DMS 273 (cell line): ENCODE measurements around the gene PKHD1.
"Not testable (repeated sequence)": the region's sequence is repeated elsewhere in the genome, so short reads cannot be mapped to it uniquely, and the experiment has no call there.

Experiments
- DNase-seq: peaks from one replicate; lab custom pipeline; 2025; ENCODE audit not compliant: unreplicated experiment; lab: John Stamatoyannopoulos, UW

PKHD1 gene

GRCh38 chr6:52000064-52000463 is 87.3 kb downstream of the PKHD1 start:
- DNase-seq: no peak

GRCh38 chr6:51996296-51996947 is 91.0 kb downstream of the PKHD1 start:
- DNase-seq: no peak

DNA sequence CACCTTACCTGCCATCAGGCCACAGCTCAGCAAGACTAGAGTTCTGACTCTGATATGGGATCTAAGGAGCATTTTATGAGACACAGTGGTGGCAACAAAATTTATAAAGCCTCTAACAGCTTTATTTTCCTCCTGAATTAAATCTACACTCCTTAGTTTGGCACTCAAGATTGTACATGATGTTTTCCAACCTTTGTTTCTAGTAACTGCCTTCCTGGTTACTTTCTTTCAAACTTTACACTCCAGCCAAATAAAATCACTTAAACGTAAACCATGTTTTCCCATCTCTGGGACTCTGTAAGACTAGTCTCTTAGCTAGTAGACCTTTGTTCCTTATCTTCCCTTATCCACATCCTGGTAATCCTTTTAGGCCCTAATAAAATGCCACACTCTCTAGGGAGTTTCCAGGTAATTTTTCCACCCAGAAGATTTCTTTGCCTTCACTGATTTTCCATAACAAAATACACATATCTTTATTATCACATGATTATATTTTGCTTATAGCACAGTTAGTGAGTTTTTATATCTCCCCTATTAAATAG is 92.1 kb downstream of the PKHD1 start:
- DNase-seq: no peak

GRCh38 chr6:51992876-51993275 is 94.5 kb downstream of the PKHD1 start:
- DNase-seq: no peak

- no peak for DNase-seq
These were observed 97.6 kb downstream of the PKHD1 start for GRCh38 chr6:51989789-51990188.

DNA sequence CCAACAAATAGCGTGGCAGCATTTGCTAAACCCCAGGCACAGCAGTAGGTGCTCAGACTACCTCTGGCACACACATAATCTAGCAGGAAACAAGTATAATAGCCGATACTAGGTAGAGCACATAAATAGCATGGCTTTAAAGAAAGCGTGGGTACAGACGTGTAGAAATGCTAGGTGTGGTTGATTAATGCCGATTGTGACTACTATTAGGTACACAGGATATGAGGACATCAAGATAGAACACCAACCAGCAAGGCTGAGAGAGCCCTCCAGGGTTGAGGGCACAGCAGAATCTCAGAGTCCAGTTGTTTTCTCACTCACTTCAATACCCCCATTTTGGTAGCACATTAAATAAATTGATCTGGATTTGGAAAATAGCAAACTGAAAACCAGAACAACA is 100.5 kb downstream of the PKHD1 start:
- no peak for DNase-seq

GRCh38 chr6:51983564-51983963 is 103.8 kb downstream of the PKHD1 start:
- no peak for DNase-seq

- DNase-seq: not testable (repeated sequence)
These were observed 104.7 kb downstream of the PKHD1 start for GRCh38 chr6:51982695-51983094.

GRCh38 chr6:51976374-51976773 is 111.0 kb downstream of the PKHD1 start:
- no peak for DNase-seq

DNA sequence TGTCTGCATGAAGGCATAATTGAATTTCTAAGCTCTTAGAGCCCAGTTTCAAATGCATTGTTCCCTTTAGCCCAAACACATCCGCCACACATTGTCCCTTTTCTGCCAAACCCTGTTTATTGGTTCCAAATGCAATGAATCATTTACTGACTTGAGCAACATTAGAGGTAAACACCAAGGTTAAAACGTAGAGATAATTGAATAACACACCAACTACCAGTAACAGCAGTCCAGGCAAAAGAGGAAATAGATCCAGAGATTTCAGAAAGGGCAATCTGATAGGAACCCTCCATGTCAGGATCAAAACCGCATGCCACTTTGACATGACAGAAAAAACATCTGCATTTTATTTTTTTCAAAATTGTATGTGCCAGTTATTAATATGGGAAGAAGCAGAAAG is 114.8 kb downstream of the PKHD1 start:
- no peak for DNase-seq

- DNase-seq: no peak
These were observed 119.1 kb downstream of the PKHD1 start for GRCh38 chr6:51968265-51968664.

- no peak for DNase-seq
These were observed 122.1 kb downstream of the PKHD1 start for GRCh38 chr6:51965222-51965801.

GRCh38 chr6:51963980-51964379 is 123.4 kb downstream of the PKHD1 start:
- no peak for DNase-seq

- DNase-seq: no peak
These were observed 125.1 kb downstream of the PKHD1 start for GRCh38 chr6:51962354-51962753.

- no peak for DNase-seq
These were observed 127.0 kb downstream of the PKHD1 start for GRCh38 chr6:51960419-51960818.

- DNase-seq: peak; percentile 74
These were observed 127.5 kb downstream of the PKHD1 start for GRCh38 chr6:51959744-51960383.

GRCh38 chr6:51954681-51955080 is 132.7 kb downstream of the PKHD1 start:
- DNase-seq: no peak

- DNase-seq: no peak
These were observed 134.2 kb downstream of the PKHD1 start for GRCh38 chr6:51953246-51953645.

DNA sequence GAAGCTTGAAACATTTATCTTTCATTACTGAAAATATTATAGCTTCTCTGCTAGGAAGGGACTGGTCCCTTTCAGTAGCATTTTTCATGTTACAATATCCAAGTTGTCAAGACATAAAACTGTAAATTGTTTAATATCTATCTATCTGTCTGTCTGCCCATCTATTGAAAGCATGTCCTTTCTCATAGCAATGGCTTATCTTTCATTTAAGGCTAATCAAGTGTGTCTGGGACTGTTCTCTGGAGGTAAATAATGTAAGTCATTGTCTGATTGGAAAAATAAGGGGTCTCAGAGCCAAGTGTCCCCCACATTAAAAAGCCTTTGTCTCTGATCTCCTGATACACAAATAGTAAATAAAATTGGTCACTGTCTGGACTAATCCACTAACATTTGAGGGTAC is 135.5 kb downstream of the PKHD1 start:
- no peak for DNase-seq

DNA sequence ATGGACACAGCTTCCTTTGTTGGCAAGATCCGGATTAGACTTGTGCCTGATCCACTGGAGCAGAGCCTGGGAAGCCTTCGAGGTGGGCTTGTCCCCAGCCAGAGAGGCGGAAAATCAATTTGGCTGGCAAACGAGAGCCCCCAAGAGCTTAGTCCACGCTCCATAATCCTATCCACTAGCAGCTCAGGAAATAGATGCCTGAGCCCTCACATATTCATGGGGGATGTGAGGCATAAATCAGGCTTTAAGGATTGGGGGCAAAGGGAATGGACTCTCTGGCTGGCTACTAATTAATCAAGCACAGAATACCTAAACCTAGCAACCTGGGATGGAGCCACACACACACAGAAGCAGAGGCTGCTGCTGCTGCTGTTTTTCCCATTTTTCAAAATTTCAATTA is 137.9 kb downstream of the PKHD1 start:
- no peak for DNase-seq

DNA sequence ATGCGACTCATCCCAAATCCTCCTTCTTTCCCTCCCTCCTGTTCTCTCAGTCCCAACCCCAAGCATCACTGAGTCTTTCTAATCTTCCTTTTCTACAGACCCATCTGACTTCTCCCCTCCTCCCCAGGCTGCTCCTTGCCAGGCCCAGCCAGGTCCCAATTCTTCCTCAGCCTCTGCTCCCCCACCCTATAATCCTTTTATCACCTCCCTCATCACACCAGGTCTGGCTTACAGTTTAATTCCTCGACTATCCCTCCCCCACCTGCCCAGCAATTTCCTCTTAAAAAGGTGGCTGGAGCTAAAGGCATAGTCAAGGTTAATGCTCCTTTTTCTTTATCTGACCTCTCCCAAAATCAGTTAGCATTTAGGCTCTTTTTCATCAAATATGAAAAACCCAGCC is 147.7 kb downstream of the PKHD1 start:
- not testable (repeated sequence) for DNase-seq

DNA sequence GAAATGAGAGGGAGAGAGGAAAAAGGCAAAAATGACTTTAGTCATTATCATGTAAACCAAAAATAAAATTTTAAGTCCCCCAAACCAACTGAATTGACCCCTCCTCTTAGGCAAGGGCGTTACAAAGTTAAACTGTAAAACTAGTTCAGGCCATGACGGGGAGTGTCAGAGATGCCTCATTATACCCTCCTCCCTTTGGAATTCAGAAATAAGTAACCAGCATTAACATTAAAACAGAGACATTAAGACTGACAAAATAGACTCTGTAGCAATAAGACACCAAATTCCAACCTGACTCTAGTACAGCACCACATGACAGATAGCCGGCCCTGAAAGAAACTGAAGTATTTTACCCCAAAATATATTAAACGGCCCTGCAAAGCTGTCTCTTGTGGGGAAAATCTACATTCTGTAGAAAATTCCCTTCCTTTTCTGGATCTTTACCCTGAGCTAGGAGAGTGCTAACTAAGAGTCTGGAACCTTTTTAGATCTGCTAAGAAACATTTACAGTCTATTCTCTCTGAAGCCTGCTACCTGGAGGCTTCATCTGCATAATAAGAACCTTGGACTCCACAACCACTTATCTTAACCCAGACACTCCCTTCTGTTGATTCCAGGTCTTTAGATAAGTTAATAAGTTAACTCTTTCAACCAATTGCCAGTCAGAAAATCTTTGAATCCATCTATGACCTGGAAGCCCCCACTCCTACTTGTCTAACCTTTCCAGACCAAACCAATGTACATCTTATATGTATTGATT is 150.7 kb downstream of the PKHD1 start:
- no peak for DNase-seq
